ENCODE results near the gene PHF20.

DNA sequence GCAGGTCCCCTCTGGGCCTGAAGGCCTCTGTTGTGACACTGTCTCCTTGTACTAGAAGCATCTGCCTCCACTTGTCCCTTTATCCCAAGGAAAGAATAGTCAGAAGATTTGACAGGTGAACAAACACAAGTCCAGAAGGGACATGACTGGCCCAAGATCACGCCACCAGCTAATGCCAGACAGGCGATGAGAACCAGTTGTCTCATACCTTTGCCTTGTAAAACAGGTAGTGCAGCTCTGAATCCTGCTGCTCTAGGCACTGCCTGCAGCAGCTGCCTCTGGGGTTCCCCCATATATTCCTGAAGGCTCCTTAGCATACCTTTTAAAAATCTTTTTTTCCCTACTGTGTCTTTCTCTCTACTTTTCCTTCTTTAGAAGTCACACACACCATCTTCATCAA, 157.5 kb downstream of the PHF20 start:
- TF ChIP-seq POLR2AphosphoS5 (IDR thresholded peaks at IDR 0.05) (no peak), EP300 (conservative IDR thresholded peaks at IDR 0.05; ENCODE audit: poor library complexity, severe bottlenecking) (no peak), EZH2 (IDR thresholded peaks at IDR 0.05; ENCODE audit: borderline replicate concordance, insufficient read depth, low read length, poor library complexity, severe bottlenecking) (no peak), RAD21 (conservative IDR thresholded peaks at IDR 0.05) (no peak), REST (IDR thresholded peaks at IDR 0.05; ENCODE audit: borderline replicate concordance) (no peak)
- TF ChIP-seq, protein P1, sequence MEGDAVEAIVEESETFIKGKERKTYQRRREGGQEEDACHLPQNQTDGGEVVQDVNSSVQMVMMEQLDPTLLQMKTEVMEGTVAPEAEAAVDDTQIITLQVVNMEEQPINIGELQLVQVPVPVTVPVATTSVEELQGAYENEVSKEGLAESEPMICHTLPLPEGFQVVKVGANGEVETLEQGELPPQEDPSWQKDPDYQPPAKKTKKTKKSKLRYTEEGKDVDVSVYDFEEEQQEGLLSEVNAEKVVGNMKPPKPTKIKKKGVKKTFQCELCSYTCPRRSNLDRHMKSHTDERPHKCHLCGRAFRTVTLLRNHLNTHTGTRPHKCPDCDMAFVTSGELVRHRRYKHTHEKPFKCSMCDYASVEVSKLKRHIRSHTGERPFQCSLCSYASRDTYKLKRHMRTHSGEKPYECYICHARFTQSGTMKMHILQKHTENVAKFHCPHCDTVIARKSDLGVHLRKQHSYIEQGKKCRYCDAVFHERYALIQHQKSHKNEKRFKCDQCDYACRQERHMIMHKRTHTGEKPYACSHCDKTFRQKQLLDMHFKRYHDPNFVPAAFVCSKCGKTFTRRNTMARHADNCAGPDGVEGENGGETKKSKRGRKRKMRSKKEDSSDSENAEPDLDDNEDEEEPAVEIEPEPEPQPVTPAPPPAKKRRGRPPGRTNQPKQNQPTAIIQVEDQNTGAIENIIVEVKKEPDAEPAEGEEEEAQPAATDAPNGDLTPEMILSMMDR (IDR thresholded peaks at IDR 0.05; ENCODE audit: poor library complexity, severe bottlenecking) = no peak
